Keratinocyte (primary cell): Measurements from ENCODE around the gene HVCN1. TPM values are rescaled to one million over a fixed set of nuclear protein-coding genes. Genes with fewer than 3 reads are reported as not detected.
"Not testable (repeated sequence)": the region's sequence is repeated elsewhere in the genome, so short reads cannot be mapped to it uniquely, and the experiment has no call there.

Experiments
- DNase-seq: peaks from one replicate; pipeline ENCODE4 v3.0.0-alpha.2; 2011; ENCODE audit warnings: low read depth, missing footprints, low spot score
- FAIRE-seq: peaks from 2 replicates; lab custom pipeline; 2011; peaks lifted over from hg19 to GRCh38; lab: Jason Lieb, UNC
- H2AFZ ChIP-seq: 2 replicates; pipeline ENCODE4 v1.6.0; 2012; ENCODE audit warnings: low read length, control low read depth, inconsistent platforms; ENCODE audit not compliant: control insufficient read depth
- H3K27ac ChIP-seq: 2 replicates; pipeline ENCODE4 v1.5.1; 2011; ENCODE audit warnings: low read length; ENCODE audit not compliant: control insufficient read depth, insufficient read depth
- H3K27me3 ChIP-seq: 3 replicates; pipeline ENCODE4 v1.6.0; 2011; ENCODE audit warnings: low read length; ENCODE audit not compliant: control insufficient read depth, insufficient read depth; ENCODE audit errors: extremely low read depth
- H3K36me3 ChIP-seq, 2 experiments: 2 replicates in 1 of 2; 3 replicates in 1 of 2; pipeline ENCODE4 v1.5.1; 2011; ENCODE audit warnings: low read length in 2 of 2, mild to moderate bottlenecking in 1 of 2; ENCODE audit not compliant: control insufficient read depth in 2 of 2, insufficient read depth in 2 of 2; ENCODE audit errors: extremely low read depth in 1 of 2
- H3K4me1 ChIP-seq: 3 replicates; pipeline ENCODE4 v1.5.1; 2011; ENCODE audit warnings: low read length; ENCODE audit not compliant: control insufficient read depth, insufficient read depth; ENCODE audit errors: extremely low read depth
- H3K4me2 ChIP-seq: 3 replicates; pipeline ENCODE4 v1.6.0; 2011; ENCODE audit warnings: low read depth, low read length; ENCODE audit not compliant: control insufficient read depth, insufficient read depth; ENCODE audit errors: extremely low read depth
- H3K4me3 ChIP-seq, 3 experiments: fragments of 200-600 bp in 1 of 3; sonication (generic) in 1 of 3; 2 replicates in 2 of 3; 3 replicates in 1 of 3; pipeline ENCODE4 v1.5.1; 2011 to 2016; ENCODE audit warnings: low read length in 3 of 3, mild to moderate bottlenecking in 3 of 3, control low read depth in 2 of 3, inconsistent platforms in 1 of 3, low read depth in 1 of 3, mixed read lengths in 1 of 3, mixed run types in 1 of 3, moderate library complexity in 1 of 3; ENCODE audit not compliant: control insufficient read depth in 2 of 3, insufficient read depth in 2 of 3; ENCODE audit errors: extremely low read depth in 1 of 3
- H3K79me2 ChIP-seq: 2 replicates; pipeline ENCODE4 v1.6.0; 2012; ENCODE audit warnings: low read length; ENCODE audit not compliant: control insufficient read depth, insufficient read depth
- H3K9ac ChIP-seq: 3 replicates; pipeline ENCODE4 v1.6.0; 2011; ENCODE audit warnings: low read length; ENCODE audit not compliant: control insufficient read depth, insufficient read depth; ENCODE audit errors: extremely low read depth
- H3K9me1 ChIP-seq: 3 replicates; pipeline ENCODE4 v1.6.0; 2011; ENCODE audit warnings: low read length; ENCODE audit not compliant: control insufficient read depth, insufficient read depth; ENCODE audit errors: extremely low read depth
- H3K9me3 ChIP-seq: 2 replicates; pipeline ENCODE4 v1.5.1; 2012; ENCODE audit warnings: low read depth, low read length; ENCODE audit not compliant: control insufficient read depth
- H4K20me1 ChIP-seq: 3 replicates; pipeline ENCODE4 v1.6.0; 2011; ENCODE audit warnings: low read length; ENCODE audit not compliant: control insufficient read depth, insufficient read depth; ENCODE audit errors: extremely low read depth
- CTCF ChIP-seq, 3 experiments: IDR thresholded peaks in 1 of 3; conservative IDR thresholded peaks in 1 of 3; optimal IDR thresholded peaks in 1 of 3; 2 replicates in 2 of 3; 3 replicates in 1 of 3; pipeline versions ENCODE3 to v1.5.1; 2011; ENCODE audit warnings: low read length in 3 of 3, mild to moderate bottlenecking in 3 of 3, moderate library complexity in 2 of 3, control low read depth in 1 of 3, inconsistent platforms in 1 of 3; ENCODE audit not compliant: insufficient read depth in 2 of 3; ENCODE audit errors: extremely low read depth in 1 of 3
- EZH2 ChIP-seq: IDR thresholded peaks from one replicate; pipeline ENCODE4 v1.6.1; 2012; ENCODE audit warnings: inconsistent platforms, mild to moderate bottlenecking, low read length, moderate library complexity
- dilution Hi-C: fragments of 300-500 bp; cut with MboI; formaldehyde crosslinking; loops from one replicate; pipeline ENCODE4 v1.7.0; 2020; ENCODE audit warnings: low sequenced_read_pairs; ENCODE audit not compliant: extremely low pct_ligation_motif_present
- polyA plus RNA-seq, 5 experiments: library from polyadenylated mRNA; depleted of rRNA in 3 of 5; stranded (reverse) in 3 of 5; stranded (forward) in 1 of 5; unstranded in 1 of 5; fragments of >200 nt; gene quantifications; 1 replicate in 1 of 5; 2 replicates in 3 of 5; 3 replicates in 1 of 5; pipeline versions ENCODE4 v1.2.1 to v1.2.3, GENCODE V29; 2011 to 2012; ENCODE audit warnings: missing spikeins in 2 of 5, low read depth in 1 of 5, low replicate concordance in 1 of 5

HVCN1 gene
- polyA plus RNA-seq, 1 donor (not counting 4 experiments of a cell fraction or from before 2014, with no cell fraction given): 1.1 TPM

- H3K36me3 ChIP-seq, H3K79me2 ChIP-seq, H3K9me3 ChIP-seq, H3K9me1 ChIP-seq, dilution Hi-C loops, H3K4me3 ChIP-seq, H3K4me1 ChIP-seq, H3K27ac ChIP-seq, H3K4me2 ChIP-seq, H3K27me3 ChIP-seq, H3K9ac ChIP-seq, H4K20me1 ChIP-seq, DNase-seq, H2AFZ ChIP-seq: not testable (repeated sequence)
- TF ChIP-seq CTCF (optimal IDR thresholded peaks at IDR 0.05 in 1 of 3, IDR thresholded peaks at IDR 0.05 in 1 of 3, conservative IDR thresholded peaks at IDR 0.05 in 1 of 3; ENCODE audit: extremely low read depth in 1 of 3, insufficient read depth in 2 of 3, low read length in 3 of 3): peak; percentile 58 to 78 (median 72)
- peak; percentile 70 for FAIRE-seq
These were observed 86.7 kb downstream of the HVCN1 start for GRCh38 chr12:110602085-110602814.

- Histone ChIP-seq H3K36me3 (no peaks in the 10 kb centered on the region), H3K79me2 (no peaks in the 10 kb centered on the region), H3K4me1 (no peaks in the 10 kb centered on the region), H3K9me3 (no peaks in the 10 kb centered on the region), H3K9me1 (no peaks in the 10 kb centered on the region), H3K4me3 (no peak overlapping the region), H3K9ac (no peak overlapping the region), H3K27me3 (no peaks in the 10 kb centered on the region), H3K4me2 (no peak overlapping the region), H4K20me1 (no peaks in the 10 kb centered on the region), H2AFZ (no peak overlapping the region), H3K27ac (no peak overlapping the region)
- TF ChIP-seq CTCF (optimal IDR thresholded peaks at IDR 0.05 in 1 of 3, IDR thresholded peaks at IDR 0.05 in 1 of 3, conservative IDR thresholded peaks at IDR 0.05 in 1 of 3; ENCODE audit: extremely low read depth in 1 of 3, insufficient read depth in 2 of 3, low read length in 3 of 3) (peak in 1 of 3 experiments; percentile 42), EZH2 (no peak)
- dilution Hi-C loops: no loop called here
- no peak for DNase-seq
- FAIRE-seq: no peak
These were observed 88.7 kb downstream of the HVCN1 start for GRCh38 chr12:110600254-110600653.
